GM20431 (cell line): ENCODE results near the gene DPEP1.
"Not testable (repeated sequence)": the region's sequence is repeated elsewhere in the genome, so short reads cannot be mapped to it uniquely, and the experiment has no call there.

ENCODE experiments used
- in situ Hi-C: fragments of 300-500 bp; cut with MseI, MboI; formaldehyde crosslinking; loops from one replicate; pipeline ENCODE4 v1.15.0; 2020; ENCODE audit warnings: low sequenced_read_pairs; ENCODE audit not compliant: unreplicated experiment

DPEP1 gene

GRCh38 chr16:89641458-89642119 lies 28.1 kb downstream of the DPEP1 start:
- in situ Hi-C loops: no loop called here

DNA sequence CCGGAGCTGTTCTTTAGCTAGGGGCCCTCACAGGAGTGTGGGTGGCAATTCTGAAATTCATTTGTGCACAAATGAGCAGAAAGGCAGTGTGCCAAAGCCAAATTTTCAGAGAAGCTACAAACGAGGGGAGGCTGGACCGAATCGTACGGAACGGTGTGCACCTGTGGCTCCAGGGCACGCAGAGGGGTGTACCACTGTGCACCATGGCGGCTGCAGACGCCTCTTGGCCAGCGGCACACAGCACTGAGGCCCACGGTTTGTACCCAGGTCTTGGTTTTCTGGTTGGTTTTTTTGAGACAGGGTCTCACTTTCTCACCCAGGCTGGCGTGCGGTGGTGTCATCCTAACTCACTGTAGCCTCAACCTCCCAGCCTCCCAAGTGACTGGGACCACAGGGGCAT lies 29.1 kb downstream of the DPEP1 start:
- in situ Hi-C loops: no loop called here

DNA sequence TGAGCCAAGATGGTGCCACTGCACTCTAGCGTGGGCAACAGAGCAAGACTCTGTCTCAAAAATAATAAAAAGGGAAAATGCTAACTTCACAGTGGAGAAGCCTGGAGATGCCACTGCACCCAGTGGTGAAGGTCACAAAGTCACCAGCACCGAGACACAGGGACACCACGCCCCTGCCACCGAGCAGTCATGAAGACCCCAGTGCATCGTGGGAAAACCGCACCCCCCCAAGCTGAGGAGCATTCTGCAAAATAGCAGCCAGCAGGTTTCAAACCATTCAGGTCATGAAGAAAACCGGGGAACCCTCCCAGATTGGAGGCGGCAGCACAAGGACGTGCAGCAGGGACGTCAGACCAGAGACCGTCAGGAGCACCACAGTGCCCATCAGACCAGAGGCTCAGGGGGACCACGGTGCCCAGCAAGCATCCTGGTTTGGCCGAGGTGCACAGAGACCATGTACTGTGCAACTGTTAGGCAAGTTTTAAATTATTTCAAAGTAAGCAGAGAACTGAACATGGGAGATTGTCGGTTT lies 30.4 kb downstream of the DPEP1 start:
- in situ Hi-C loops: no loop called here

DNA sequence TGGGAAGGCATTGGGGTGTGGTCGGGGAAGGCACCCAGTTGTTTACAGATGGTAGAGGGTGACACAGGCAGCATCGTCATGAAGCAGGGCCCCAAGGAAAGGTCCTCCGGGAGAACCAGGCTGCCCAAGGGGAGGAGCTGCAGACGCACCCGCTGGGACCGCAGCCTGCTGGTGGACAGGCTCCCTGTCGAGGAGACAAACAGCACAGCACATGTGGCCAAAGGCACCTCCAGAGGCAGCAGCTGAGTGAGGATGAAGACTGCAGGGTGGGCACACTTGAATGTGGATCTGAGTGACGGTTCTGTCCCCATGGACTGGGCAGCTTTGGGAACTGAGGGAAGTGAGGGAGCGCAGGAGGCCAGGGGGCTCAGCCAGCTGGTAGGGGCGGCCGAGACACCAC lies 31.7 kb downstream of the DPEP1 start:
- in situ Hi-C loops: no loop called here

GRCh38 chr16:89646270-89646669 lies 32.8 kb downstream of the DPEP1 start:
- in situ Hi-C loops: no loop called here

DNA sequence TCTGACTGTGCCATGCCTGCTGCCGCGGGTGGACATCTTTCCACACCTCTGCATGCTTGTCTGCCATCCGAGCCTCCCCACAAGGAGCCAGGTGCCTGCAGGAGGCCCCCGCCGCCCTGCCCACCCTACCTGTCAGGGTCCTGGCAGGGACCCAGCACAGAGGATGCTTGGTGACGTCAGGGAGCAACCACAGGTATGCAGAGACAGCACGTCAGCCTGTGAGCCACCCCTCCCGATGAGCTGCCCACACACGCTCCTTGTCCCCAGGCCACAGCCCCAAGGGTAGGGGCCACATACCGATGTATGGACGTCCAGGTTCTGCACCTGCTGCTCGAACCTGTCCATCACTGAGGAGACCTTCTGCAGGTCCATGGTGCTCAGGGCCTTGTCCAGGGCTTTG lies 33.5 kb downstream of the DPEP1 start:
- in situ Hi-C loops: no loop called here

DNA sequence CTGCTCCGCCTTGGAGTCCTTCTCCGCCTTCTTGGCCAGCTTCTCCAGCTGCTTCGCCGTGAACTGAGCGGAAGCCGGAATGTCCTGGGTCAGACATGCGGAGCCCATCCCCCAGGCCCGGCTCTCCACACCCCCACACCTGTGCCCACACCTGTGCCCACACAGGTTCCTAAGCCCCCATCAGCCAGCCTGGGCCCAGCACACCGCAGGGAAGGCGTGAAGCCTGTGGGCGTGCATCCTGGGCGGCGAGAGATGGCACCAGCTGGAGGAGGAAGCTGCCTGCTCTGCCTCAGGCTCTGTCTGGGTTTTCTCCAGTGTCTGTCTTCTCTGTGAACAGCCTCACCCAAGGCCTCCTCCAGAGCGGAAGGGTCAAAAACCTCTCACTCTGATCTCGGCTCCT lies 38.1 kb downstream of the DPEP1 start:
- in situ Hi-C loops: no loop called here

DNA sequence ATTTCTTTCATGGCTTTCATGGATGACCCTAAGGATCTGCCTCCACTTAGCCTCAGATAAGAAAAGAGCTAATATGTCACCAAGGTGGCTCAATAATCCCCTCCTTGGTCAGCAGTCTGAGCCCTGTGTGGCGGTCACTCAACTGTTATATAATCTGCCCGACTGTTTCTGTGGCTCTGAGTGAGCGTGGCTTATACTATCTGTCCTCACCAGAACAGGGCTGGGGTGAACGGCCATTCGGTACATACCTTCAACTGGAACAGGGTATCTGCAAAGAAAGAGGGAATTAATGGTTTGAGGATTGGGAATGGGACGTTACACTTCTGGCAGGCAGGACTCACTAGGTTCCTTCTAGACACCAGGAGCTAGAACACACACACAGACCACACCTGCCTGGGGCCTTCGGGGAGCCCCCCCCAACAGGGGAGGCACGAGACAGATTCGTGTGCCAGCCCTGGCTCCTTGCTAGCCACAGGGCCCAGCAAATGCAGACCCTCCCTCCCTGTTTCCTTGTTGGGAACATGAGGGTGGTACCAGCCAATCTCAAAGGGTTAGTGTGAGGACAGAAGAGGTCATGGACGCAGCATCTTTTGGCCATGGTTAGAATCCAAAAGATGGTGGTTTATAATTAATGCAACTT lies 40.3 kb downstream of the DPEP1 start:
- in situ Hi-C loops: no loop called here

GRCh38 chr16:89655062-89655643 lies 41.7 kb downstream of the DPEP1 start:
- in situ Hi-C loops: no loop called here

GRCh38 chr16:89656435-89657121 lies 43.1 kb downstream of the DPEP1 start:
- in situ Hi-C loops: no loop called here

DNA sequence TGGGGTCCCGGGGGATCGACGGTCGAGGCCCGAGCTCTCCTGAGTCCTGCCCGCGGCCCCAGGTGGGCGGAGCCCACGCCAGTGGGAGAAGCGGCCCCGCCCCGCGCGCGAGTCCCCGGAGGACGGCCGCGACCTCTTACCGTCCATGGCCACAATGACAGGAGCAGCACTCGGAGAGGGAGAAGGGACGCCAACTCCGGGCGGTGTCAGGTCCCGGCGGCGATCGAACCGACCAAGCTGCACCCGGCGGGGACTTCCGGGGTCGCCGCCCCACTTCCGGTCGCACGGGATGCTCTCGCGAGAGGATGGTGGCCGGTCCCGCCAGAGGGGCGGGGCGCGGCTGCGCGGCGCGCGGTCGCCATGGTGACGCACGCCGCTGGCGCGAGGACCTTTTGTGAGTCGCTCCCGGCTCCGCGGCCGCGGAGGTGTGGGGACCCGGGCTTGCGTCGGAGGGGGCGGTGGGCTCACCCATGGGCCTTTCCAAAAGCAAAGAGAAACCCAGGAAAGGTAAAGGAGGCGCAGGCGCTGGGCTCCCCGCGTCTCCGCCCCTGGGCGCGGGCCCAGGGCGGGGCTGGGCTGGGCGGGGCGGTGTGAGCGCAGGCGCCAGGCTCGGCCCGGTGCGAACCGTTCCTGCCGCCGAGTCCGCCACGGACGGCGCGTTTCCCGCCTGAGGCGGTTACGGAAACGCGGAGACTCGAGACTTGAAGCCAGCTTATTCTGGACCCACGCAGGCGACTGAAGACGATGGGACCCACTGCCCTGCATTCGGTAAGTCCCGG lies 44.2 kb downstream of the DPEP1 start, which contains the start of the genes CHMP1A and SPATA33:
Gene CHMP1A, minus strand, starts transcription at position 267 of the 779 bp plus-strand sequence. Its CDS starts 120 bp downstream, at position 147.
Gene SPATA33, plus strand, starts transcription at position 395 of the 779 bp plus-strand sequence. Its CDS starts 76 bp downstream, at position 471.
- in situ Hi-C loops: no loop called here

DNA sequence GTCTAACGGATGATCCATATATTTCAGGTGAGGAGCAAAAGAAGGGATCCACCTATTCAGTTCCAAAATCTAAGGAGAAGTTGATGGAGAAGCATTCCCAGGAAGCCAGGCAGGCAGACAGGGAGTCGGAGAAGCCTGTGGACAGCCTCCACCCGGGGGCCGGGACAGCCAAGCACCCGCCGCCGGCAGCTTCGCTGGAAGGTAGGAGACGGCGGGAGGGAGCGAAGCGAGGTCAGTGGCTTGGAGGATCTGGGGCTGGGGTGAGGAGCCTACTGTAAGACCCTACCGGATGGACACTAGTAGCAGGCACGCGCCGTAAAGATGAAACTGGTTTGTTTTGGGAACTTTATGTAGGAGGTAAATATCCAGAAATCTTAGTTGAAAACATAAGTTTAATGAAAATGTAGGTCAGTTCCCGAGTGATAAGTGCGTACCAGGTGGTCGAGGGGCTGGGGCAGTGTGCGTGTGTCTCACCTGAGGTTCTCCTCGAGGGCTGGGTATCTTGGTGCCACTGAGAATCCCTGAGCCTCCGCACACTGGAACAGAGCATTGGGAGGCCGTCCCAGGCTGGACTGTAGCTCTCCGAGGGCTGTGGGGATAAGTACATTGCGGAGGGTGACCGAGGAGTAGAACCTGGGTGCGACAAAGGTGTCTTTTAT lies 44.9 kb downstream of the DPEP1 start:
- in situ Hi-C loops: no loop called here

DNA sequence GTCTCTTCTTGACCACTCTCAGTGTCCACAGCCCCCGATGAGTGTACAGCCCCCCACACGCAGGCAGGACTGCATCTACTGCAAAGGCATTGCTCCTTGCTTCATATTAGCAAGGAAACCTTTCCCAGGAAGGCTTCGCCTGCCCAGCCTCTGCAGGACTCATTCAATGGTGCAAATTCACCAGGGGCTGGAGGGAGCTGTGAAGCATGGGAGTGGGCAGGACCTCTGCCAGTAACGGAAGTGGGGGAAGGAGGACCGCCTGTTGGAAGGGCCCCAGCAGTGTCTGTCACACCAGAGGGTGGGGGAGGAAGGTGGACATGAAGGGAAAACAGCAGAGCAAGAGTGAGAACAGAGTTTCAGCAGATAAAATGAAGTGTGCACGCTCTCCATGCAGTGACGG lies 46.7 kb downstream of the DPEP1 start:
- in situ Hi-C loops: no loop called here

DNA sequence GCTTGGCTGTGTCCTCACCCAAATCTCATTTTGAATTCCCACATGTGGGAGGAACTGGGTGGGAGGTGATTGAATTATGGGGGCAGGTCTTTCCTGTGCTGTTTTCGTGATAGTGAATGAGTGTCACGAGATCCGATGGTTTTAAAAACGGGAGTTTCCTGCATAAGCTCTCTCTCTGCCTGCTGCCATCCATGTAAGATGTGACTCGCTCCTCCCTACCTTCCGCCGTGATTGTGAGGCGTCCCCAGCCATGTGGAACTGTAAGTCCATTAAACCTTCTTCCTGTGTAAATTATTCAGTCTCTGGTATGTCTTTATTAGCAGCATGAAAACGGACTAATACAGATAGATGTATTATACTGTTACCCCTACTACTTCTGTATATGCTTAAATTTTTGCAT lies 47.8 kb downstream of the DPEP1 start:
- in situ Hi-C loops: no loop called here

DNA sequence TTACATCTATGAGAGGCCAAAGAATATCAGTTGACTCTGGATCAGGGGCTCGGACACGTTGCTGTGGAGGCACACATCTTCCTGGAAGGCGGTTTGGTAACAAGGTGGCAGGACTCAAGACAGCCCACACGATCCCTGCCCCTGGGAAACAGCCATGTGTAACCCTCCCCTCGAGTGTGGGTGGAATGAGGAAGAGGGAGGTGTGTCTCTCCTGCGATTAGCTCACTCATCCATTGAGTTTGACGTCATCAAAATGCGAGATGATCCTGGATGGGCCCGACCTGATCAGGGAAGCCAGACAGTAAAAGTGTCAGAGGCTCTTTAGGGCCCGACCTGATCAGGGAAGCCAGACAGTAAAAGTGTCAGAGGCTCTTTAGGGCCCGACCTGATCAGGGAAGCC lies 50.8 kb downstream of the DPEP1 start:
- in situ Hi-C loops: not testable (repeated sequence)

- in situ Hi-C loops: not testable (repeated sequence)
Measured at GRCh38 chr16:89667000-89667399, 53.6 kb downstream of the DPEP1 start.

- in situ Hi-C loops: no loop called here
Measured at GRCh38 chr16:89667633-89668032, 54.2 kb downstream of the DPEP1 start.

- in situ Hi-C loops: no loop called here
Measured at GRCh38 chr16:89668790-89669158, 55.3 kb downstream of the DPEP1 start.

DNA sequence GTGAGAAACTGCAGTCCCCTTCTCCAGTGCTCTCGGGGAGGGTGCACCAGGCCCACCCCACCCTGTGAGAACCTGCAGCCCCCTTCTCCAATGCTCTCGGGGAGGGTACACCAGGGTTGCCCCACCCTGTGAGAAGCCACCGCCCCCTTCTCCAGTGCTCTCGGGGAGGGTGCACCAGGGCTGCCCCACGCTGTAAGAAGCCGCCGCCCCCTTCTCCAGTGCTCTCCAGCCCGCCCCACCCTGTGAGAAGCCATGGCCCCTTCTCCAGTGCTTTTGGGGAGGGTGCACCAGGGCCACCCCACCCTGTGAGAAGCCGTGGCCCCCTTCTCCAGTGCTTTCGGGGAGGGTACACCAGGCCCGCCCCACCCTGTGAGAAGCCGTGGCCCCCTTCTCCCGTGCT lies 56.3 kb downstream of the DPEP1 start:
- in situ Hi-C loops: no loop called here
